Rectal smooth muscle tissue (tissue), 1 donor: ENCODE data around the gene PLCG1.
A peak's percentile ranks its signal among the peaks of the same experiment; 100 is the strongest.

Experiments used
- H3K27ac ChIP-seq: one replicate; pipeline ENCODE4 v1.7.0; 2013; ENCODE audit warnings: low read depth, low read length, inconsistent platforms
- H3K27me3 ChIP-seq: one replicate; pipeline ENCODE4 v1.7.0; 2013; ENCODE audit warnings: low read length; ENCODE audit not compliant: control insufficient read depth, insufficient read depth
- H3K36me3 ChIP-seq: one replicate; pipeline ENCODE4 v1.7.0; 2013; ENCODE audit warnings: low read length; ENCODE audit not compliant: control insufficient read depth, insufficient read depth
- H3K4me1 ChIP-seq: one replicate; pipeline ENCODE4 v1.7.0; 2013; ENCODE audit warnings: low read length; ENCODE audit not compliant: control insufficient read depth, insufficient read depth
- H3K4me3 ChIP-seq: one replicate; pipeline ENCODE4 v1.7.0; 2013; ENCODE audit warnings: low read length
- H3K9ac ChIP-seq: one replicate; pipeline ENCODE4 v1.7.0; 2013; ENCODE audit warnings: low read length

Gene PLCG1

DNA sequence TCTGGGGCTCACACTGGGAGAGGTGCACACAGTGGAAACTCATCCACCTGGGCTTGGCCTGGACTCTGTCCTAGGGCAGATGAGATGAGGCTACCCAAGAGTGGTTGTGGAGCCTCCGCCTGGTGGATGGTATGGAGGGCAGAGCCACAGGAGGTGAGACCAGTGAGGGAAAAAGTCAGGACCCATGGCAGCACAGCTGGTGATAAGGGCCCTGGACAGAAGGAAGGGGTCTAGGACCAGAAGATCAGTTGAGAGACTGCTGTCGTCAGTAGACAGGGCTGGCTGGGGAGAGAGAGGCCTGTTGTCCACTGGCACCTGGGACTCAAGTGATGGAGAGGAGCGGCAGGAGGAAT is 29.8 kb downstream of the PLCG1 start:
- no peak overlapping the region for H3K4me3 ChIP-seq
- no peaks in the 10 kb centered on the region for H3K4me1 ChIP-seq
- H3K27ac ChIP-seq, result no peak overlapping the region
- H3K36me3 ChIP-seq, result peaks cover 73% of the 10 kb centered on the region
- H3K27me3 ChIP-seq, result no peaks in the 10 kb centered on the region
- no peak overlapping the region for H3K9ac ChIP-seq

DNA sequence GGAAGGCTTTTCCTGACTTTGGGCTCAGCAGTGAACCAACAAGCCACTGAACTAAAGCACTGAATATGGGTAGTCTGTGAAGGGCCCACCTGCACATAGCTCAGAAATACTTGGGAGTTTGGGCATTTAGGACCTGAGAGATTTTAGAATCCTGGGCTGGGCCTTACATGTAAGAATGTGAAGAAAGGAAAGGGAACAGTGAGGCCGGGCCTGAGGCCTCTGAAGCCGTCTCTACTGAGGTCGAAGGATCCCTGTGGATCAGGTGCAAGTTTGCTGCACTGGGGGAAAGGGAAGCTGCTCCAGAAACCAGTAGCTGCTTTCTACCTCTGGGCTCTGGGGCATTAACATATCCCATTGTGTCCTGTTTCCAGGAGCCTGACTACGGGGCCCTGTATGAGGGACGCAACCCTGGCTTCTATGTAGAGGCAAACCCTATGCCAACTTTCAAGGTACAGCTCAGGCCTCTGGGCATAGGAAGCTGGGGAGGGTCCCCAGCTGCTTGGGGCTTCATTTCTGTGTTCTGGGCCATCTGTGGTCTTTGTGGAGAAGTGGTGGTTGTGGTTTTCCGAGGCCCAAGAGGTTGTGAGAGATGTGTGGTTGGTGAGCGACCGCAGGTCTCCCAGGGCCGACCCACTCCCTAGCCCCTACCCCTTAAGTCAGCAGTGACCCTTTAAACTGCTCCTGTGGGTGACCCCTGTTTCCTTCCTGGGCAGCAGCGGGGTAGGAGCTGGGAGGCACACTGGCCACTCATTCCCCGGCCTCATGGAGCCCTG is 30.3 kb downstream of the PLCG1 start:
- Histone ChIP-seq H3K4me1 (no peaks in the 10 kb centered on the region), H3K27me3 (no peaks in the 10 kb centered on the region), H3K36me3 (peaks cover 75% of the 10 kb centered on the region), H3K9ac (no peak overlapping the region), H3K27ac (no peak overlapping the region), H3K4me3 (no peak overlapping the region)

GRCh38 chr20:41168281-41169161 is 31.2 kb downstream of the PLCG1 start:
- Histone ChIP-seq H3K36me3 (peaks cover 76% of the 10 kb centered on the region), H3K4me3 (no peak overlapping the region), H3K27ac (no peak overlapping the region), H3K9ac (no peak overlapping the region), H3K27me3 (no peaks in the 10 kb centered on the region), H3K4me1 (no peaks in the 10 kb centered on the region)

DNA sequence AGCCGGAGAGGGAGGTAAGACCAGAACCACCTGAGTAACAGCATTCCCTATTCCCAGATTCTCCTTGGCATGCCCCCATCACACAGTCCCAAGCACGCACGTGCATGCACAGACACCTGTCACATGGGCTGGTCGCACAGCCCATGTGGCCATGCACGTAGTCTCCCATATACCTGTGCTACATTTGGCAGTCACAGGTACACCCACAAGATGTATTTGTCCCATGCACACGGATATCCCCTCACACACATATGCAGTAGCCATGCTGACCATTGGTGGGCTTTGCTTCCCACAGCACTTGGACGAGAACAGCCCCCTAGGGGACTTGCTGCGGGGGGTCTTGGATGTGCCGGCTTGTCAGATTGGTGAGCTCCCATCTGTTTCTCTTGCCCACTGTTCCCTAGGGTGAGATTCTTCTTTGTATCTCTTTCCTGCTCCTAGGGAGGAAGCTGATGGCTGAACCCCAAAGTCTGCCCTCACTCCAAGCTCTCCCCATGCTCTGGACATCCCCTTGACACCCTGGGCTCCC is 31.9 kb downstream of the PLCG1 start:
- H3K9ac ChIP-seq, result no peak overlapping the region
- peaks cover 75% of the 10 kb centered on the region for H3K36me3 ChIP-seq
- no peak overlapping the region for H3K27ac ChIP-seq
- no peak overlapping the region for H3K4me3 ChIP-seq
- no peaks in the 10 kb centered on the region for H3K27me3 ChIP-seq
- no peaks in the 10 kb centered on the region for H3K4me1 ChIP-seq

GRCh38 chr20:41169791-41170351 is 32.5 kb downstream of the PLCG1 start:
- no peak overlapping the region for H3K27ac ChIP-seq

GRCh38 chr20:41170386-41171105 is 33.2 kb downstream of the PLCG1 start:
- Histone ChIP-seq H3K4me1 (peaks cover 3% of the 10 kb centered on the region), H3K9ac (no peak overlapping the region), H3K27me3 (no peaks in the 10 kb centered on the region), H3K4me3 (no peak overlapping the region), H3K36me3 (peaks cover 66% of the 10 kb centered on the region), H3K27ac (no peak overlapping the region)

More at GRCh38 chr20:41169791-41170351, 32.5 kb downstream of the PLCG1 start:
- no peak overlapping the region for H3K9ac ChIP-seq
- H3K36me3 ChIP-seq, result peaks cover 72% of the 10 kb centered on the region
- H3K27me3 ChIP-seq, result no peaks in the 10 kb centered on the region
- no peak overlapping the region for H3K4me3 ChIP-seq
- H3K4me1 ChIP-seq, result peaks cover 2% of the 10 kb centered on the region

GRCh38 chr20:41171736-41172295 is 34.5 kb downstream of the PLCG1 start:
- H3K27me3 ChIP-seq, result no peaks in the 10 kb centered on the region
- H3K36me3 ChIP-seq, result peaks cover 56% of the 10 kb centered on the region
- H3K4me3 ChIP-seq, result no peak overlapping the region
- no peak overlapping the region for H3K9ac ChIP-seq
- H3K27ac ChIP-seq, result peak overlapping the region; percentile 28
- peaks cover 3% of the 10 kb centered on the region for H3K4me1 ChIP-seq

GRCh38 chr20:41172296-41173140 is 35.2 kb downstream of the PLCG1 start:
- Histone ChIP-seq H3K36me3 (peaks cover 51% of the 10 kb centered on the region), H3K27ac (peak overlapping the region; percentile 28), H3K4me1 (peaks cover 7% of the 10 kb centered on the region), H3K9ac (no peak overlapping the region), H3K27me3 (no peaks in the 10 kb centered on the region), H3K4me3 (no peak overlapping the region)

GRCh38 chr20:41173161-41173721 is 35.9 kb downstream of the PLCG1 start:
- Histone ChIP-seq H3K27ac (no peak overlapping the region), H3K27me3 (no peaks in the 10 kb centered on the region), H3K36me3 (peaks cover 45% of the 10 kb centered on the region), H3K4me3 (no peak overlapping the region), H3K4me1 (peaks cover 11% of the 10 kb centered on the region), H3K9ac (no peak overlapping the region)

DNA sequence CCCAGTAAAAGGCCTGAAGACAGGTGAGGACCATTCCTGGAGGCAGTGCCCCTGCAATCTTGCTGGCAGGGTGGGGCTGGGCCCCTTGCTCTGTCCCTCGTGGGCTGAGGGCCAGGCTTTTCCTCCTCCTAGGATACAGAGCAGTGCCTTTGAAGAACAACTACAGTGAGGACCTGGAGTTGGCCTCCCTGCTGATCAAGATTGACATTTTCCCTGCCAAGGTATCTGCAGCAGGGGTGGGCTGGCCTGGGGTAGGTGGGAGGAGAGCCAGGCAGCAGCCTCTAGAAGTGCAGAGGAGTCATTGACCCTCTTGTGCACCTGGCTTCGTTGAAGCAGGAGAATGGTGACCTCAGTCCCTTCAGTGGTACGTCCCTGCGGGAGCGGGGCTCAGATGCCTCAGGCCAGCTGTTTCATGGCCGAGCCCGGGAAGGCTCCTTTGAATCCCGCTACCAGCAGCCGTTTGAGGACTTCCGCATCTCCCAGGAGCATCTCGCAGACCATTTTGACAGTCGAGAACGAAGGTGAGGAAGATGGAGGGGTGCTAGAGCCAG is 36.5 kb downstream of the PLCG1 start:
- Histone ChIP-seq H3K4me3 (no peak overlapping the region), H3K4me1 (peaks cover 13% of the 10 kb centered on the region), H3K9ac (no peak overlapping the region), H3K36me3 (peaks cover 39% of the 10 kb centered on the region), H3K27ac (no peak overlapping the region), H3K27me3 (no peaks in the 10 kb centered on the region)

GRCh38 chr20:41174373-41174772 is 37.0 kb downstream of the PLCG1 start:
- Histone ChIP-seq H3K4me3 (no peak overlapping the region), H3K9ac (no peak overlapping the region), H3K36me3 (peaks cover 34% of the 10 kb centered on the region), H3K27me3 (no peaks in the 10 kb centered on the region), H3K4me1 (peaks cover 13% of the 10 kb centered on the region), H3K27ac (peak overlapping the region; percentile 48)
